NCI-H226 (cell line): ENCODE results near the gene ELFN1.
A peak's percentile ranks its signal among the peaks of the same experiment; 100 is the strongest.

Experiments used
- DNase-seq: peaks from one replicate; pipeline ENCODE4 v3.0.0-alpha.2; 2015

Gene ELFN1

DNA sequence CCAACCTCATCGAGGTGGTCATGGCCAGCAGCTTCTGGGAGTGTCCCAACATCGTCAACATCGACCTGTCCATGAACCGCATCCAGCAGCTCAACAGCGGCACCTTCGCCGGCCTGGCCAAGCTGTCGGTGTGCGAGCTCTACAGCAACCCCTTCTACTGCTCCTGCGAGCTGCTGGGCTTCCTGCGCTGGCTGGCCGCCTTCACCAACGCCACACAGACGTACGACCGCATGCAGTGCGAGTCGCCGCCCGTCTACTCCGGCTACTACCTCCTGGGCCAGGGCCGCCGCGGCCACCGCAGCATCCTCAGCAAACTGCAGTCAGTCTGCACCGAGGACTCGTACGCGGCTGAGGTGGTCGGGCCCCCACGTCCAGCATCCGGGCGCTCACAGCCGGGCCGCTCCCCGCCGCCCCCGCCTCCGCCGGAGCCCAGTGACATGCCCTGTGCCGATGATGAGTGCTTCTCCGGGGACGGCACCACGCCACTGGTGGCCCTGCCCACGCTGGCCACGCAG, 75.0 kb downstream of the ELFN1 start:
- DNase-seq: no peak

DNA sequence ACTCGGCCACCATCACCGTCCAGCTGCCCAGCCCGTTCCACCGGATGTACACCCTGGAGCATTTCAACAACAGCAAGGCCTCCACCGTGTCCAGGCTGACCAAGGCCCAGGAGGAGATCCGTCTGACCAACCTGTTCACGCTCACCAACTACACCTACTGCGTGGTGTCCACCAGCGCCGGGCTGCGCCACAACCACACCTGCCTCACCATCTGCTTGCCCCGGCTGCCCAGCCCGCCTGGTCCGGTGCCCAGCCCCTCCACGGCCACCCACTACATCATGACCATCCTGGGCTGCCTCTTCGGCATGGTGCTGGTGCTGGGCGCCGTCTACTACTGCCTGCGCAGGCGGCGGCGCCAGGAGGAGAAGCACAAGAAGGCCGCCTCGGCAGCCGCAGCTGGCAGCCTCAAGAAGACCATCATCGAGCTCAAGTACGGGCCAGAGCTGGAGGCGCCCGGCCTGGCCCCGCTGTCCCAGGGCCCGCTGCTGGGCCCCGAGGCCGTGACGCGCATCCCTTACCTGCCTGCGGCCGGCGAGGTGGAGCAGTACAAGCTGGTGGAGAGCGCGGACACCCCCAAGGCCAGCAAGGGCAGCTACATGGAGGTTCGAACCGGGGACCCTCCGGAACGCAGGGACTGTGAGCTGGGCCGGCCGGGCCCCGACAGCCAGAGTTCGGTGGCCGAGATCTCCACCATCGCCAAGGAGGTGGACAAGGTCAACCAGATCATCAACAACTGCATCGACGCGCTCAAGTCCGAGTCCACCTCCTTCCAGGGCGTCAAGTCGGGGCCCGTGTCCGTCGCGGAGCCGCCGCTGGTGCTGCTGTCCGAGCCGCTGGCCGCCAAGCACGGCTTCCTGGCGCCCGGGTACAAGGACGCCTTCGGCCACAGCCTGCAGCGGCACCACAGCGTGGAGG, 75.8 kb downstream of the ELFN1 start:
- no peak for DNase-seq

DNA sequence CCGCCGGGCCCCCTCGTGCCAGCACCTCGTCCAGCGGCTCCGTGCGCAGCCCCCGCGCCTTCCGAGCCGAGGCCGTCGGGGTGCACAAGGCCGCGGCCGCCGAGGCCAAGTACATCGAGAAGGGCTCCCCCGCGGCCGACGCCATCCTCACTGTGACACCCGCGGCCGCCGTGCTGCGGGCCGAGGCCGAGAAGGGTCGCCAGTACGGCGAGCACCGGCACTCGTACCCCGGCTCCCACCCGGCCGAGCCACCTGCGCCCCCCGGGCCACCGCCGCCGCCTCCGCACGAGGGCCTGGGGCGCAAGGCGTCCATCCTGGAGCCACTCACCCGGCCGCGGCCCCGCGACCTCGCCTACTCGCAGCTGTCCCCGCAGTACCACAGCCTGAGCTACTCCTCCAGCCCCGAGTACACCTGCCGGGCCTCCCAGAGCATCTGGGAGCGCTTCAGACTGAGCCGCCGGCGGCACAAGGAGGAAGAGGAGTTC, 76.5 kb downstream of the ELFN1 start:
- no peak for DNase-seq

DNA sequence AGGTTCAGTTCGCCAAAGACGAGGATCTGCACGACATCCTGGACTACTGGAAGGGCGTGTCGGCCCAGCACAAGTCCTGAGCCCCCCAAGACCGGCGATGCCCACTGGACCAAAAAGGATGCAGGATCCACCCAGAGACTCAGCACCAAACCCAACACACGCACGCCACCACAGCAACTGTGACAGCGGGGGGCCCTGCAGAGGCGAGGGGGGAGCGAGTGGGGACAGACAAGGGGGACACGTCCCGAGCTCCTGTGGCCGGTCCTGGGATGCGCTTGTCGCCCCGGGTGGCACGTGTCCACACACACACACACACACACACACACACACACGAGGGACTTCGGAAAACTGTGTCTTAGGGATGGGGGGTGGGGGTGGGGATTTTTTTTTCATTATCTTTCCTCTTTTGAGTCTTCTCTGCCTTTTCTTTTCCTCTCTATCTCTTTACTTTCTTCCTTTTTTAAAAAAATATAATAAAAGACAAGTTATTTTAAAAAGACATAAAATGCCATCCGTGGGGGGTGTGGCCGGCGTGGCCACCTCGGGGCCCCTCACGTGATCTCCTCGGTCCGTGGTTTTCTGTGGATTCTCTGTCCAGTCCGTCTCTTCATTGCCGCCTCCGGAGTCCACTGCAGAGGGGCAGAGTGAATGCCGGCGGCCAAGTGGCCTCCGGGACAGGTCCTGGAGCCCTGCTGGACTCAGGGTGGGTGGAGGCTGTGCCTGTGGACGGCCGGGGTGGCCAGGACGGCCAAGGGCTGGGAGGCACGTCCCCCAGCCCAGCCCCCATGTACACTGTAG, 77.1 kb downstream of the ELFN1 start:
- no peak for DNase-seq

DNA sequence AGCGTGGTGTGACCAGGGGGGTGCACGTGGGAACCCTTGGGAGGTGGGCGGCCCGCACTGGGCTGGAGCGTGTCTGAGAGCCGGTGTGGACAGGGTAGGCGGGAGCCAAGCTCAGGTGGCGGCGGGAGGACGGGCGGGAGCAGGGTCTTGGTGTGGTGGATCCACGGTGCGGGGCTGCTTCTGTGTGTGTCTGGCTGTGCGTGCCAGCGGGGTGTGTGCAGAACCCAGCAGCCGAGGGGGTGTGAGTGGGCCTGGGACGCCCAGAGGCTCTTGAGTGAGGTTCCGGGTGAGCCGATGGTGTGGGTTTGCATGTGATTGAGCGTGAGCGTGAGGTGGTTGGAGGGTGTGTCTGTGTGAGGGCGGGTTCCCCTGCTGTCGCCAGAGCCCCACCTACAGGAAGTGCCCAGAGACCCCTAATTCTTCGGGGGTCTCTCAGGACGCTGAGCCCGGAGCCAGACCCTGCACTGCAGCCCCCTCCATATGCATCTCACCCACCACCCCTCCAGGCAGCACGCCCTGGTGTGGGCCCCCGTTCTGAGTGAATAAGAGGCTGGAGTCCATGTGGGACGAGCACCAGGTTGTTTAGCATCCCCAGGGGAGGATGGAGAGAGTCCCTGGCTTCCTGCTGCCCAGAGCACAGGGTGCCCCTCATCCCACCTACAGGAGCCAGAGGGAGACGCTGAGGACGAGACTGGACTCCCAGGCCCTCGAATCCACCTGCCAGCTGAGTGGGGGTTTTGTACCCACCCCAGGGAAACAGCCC, 78.2 kb downstream of the ELFN1 start:
- no peak for DNase-seq

DNA sequence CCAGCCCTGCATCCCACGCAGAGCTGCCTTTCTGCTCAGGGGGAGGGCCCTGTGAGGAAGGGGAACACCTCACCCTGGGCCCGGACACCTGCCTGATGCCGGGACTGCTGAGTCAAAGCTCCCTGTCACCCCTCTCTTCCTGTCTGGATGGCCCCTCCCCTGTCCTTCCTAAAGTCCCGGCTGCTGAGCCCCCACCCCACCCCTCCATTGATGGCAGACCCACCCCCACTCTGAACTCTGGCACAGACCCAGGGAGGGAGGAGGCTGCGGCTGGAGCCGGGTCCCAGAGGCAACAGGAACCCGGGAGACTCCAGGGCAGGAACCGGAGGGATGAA, 78.7 kb downstream of the ELFN1 start:
- no peak for DNase-seq

DNA sequence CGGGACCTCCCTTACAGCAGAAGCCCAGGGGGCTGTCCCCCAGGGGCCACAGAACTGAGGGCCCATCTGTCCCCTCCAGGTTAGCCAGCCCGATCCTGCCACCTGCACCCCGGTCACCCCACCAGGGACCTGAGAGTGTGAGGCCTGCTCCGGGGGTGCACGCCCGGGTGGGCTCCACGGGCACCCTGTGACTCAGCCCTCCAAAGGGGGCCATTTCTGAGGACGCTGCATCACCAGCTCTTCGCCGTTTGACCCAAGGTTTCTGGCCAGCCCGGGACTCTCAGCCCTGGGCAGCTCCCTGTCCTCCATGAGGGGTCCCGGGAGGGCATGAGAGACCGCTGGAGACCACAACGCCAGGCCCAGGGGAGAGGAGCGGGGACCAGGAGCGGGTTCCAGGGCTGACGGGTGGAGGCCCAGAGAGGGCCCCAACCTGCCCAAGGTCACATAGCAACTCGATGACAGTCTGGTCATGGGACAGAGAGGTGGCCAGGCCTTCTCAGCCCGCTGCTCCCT, 79.3 kb downstream of the ELFN1 start:
- no peak for DNase-seq

DNA sequence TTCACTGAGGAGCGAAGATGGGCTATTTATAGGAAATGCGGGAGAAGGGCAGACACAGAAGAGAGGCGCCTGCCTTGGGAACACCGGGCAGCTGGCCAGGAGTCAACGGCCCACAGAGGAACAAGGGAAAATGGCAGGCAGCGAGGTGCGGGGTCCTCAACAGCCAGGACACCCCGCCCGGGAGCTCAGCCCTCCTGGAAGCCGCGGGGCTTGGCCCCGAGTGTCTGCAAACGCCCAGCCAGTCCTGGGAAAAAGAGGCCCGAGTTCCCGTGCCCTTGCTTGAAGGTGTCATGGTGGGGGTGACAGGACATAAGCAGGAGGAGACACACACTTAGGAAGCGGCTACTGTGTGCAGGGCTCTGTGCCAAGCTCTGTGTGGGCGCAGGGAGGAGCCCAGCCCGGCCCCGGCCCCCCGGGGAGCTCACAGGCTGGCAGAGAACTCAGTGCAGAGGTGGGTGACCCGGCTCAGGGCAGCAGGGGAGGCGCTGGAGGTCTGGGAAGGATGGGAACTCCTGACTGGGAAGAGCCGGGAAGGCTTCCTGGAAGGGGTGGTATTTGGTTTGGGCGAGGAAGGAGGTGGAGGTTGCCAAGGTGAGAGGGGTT, 79.9 kb downstream of the ELFN1 start:
- no peak for DNase-seq

DNA sequence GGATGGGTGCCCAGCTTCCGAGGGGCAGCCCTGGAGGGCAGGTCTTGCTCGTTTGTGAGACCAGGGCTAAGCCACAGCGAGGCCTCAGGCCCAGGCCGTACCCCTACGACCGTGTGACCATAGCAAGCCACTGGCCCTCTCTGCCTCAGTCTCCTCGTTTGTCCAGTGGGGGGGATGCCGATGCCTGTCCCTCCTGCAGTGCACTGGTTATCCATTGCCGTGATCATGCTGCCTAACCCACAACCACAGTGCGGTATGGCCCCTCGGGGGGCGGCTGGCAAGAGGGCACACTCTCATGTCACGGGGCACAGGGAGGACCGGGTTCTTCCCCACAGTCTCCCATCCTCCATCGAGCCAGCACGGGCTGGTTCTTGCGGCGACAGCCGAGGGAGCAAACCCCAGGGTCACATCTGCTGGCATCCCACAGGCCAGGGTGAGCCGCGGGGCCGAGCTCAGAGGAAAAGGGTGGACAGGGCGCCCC, 80.5 kb downstream of the ELFN1 start:
- no peak for DNase-seq

DNA sequence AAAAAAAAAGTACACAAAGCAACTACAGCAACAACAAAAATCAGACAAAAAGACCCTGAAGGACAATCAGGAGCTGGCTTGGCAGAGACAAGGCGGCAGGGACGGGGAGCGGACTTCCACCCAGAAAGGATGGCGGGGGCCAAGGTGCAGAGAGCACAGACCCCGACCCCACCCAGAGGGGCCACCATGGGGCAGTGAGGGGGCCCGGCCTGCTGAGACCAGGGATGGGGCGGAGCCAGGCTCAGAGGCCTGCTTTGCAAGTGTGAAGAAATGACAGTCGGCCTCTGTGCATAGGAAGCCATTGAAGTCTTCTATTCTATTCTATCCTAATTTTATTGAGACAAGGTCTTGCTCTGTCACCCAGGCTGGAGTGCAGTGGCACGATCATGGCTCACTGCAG, 82.0 kb downstream of the ELFN1 start:
- DNase-seq: no peak

DNA sequence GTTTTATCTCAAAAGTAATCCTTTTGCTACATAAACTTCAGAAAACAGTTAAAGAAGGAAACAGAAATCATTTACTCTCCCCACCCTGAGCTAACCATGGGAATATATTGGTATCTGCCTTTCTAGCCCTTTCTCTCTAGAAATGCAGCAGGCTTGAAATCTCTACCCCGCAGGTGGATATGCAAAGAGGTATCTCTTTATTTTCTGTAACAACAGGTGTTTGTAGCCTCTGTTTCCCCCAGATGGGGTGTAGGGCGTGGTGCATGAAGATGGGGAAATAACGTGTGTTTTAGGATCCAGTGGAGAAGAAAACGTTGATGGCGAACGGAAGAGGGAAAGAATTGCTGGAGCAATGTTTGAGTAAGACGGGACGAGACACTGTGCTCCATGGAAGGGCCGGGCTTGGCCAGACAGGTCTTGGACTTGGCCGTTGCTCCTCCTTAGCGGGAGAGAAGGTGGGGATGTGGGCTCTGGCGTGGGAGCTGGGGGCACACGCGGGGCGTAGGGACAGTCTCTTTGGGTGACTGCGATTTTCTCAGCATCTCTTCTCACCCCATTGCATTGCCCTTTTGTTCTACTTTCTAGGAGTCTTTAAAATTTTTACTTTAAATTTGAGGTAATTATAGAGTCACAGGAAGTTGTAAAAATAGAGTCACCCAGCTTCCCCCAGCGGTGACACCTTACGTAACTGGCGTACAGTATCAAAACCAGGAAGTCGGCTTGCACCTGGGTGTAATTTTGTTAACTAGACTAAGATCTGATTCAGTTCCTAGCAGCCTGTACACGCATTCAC, 82.9 kb downstream of the ELFN1 start:
- DNase-seq: no peak

DNA sequence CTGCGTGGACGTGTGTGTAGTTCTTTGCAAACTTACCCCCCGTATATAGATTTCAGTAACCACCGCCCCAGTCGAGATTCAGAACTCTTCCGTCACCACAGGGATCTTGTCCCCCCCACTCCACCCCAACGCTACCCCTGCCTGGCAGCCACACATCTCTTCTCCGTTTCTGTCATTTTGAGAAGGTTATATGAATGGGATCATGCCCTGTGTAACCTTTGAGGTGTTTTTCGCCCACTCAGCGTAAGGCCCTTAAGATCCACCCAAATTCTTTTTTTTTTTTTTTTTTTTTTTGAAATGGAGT, 83.4 kb downstream of the ELFN1 start:
- DNase-seq: no peak

DNA sequence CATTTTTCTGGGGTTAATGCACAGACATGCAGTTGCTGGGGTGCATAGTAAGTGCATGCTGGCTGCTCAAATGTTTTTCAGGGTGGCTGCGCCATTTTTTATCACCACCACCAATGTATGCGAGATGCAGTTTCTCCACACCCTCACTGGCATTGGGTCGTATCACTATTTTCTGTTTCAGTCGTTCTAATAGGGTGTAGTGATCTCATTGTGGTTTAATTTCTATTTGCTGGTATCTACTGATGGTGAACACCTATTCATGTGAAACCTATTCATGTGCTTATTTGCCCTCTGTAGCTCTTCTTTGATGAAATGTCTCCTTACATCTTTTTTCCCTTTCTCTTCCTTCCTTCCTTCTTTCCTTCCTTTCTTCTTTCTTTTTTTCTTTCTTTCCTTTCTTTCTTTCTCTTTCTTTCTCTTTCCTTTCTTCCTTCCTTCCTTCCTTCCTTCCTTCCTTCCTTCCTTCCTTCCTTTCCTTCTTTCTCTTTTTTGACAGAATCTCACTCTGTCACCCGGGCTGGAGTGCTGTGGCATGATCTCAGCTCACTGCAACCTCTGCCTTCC, 84.3 kb downstream of the ELFN1 start:
- DNase-seq: no peak

DNA sequence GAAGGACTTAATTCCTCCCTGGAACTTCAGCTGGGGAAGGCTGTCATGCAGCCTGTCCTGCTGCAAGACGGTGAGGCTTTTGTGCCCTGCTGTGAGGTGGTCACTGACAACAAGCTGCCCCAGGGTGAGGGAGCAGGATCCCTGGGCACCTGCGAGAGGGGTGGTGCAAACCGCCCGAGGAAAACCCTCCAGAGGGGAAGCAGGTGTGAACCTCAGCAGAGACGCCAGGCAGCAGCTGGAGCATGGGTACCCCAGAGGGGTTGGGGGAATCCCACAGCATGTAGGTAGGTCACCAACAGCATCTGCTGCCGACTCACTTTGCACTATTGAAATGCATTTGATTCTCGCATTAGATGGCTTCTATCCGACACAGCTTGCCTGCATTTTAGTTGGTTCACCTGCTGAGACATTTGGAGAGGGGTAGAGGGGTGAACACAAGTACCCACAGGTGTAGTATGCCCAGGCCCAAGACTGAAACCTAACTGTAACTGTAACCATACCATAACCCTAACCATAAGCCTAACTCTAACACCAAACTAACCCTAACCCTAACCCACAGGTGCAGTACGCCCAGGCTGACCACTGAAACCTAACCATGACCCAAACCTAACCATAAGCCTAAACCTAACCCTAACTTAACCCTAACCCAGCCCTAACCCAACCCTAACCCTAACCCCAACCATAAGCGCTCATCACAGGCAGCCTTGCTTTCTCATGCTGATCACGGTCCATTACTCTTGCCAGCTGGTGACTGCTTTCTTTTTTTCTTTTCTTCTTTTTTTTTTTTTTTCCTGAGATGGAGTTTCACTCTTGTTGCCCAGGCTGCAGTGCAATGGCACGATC, 85.9 kb downstream of the ELFN1 start:
- DNase-seq: no peak

DNA sequence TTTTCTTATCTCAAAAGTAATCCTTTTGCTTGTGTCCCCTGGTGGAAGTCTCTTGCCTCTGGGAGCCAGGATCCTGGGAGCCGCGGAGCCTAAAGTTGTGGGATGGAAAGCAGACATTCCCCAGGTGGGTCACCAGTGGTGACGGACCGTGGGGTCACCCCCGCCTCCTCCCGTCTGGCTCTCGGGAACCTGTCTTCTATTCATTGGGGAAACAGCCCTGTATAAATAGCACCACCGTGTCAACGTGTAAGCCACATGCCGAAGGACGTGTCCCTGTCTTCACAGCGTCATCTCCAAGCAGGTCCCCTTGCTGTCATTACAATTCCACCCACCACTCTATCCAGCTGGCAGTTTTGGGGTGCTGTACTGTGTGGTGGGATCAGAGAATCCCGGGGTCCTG, 87.5 kb downstream of the ELFN1 start:
- DNase-seq: no peak

DNA sequence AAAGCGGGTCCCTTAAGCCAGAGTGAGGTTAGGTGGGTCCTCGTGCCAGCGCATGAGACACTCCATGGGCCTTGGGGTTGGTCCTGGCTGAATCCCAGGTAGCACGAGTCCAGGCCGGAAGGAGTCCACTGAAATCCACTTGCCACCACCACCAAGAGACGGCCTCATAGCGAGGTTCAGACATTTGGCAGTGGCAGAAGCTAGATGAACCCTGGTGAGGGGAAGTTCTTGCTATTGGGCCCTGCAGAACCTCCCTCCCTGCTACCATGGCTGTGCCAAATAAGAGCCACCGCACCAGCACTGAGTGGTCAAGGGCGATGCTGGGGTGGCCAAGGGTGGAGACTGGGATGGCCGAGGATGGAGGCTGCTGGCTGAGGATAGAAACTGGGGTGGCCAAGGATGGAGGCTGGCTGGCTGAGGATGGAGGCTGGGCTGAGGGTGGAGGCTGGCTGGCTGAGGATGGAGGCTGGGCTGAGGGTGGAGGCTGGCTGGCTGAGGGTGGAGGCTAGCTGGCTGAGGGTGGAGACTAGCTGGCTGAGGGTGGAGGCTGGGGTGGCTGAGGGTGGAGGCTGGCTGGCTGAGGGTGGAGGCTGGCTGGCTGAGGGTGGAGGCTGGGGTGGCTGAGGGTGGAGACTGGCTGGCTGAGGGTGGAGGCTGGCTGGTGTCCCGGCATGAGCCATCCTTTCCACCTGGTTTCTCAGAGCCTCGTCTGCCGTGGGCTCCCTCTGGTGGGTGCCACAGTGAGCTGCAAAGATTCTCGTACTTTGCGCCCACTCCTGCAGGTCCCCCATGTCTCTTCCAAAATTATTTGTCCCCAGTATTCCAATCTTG, 88.2 kb downstream of the ELFN1 start:
- DNase-seq: peak; percentile 72

DNA sequence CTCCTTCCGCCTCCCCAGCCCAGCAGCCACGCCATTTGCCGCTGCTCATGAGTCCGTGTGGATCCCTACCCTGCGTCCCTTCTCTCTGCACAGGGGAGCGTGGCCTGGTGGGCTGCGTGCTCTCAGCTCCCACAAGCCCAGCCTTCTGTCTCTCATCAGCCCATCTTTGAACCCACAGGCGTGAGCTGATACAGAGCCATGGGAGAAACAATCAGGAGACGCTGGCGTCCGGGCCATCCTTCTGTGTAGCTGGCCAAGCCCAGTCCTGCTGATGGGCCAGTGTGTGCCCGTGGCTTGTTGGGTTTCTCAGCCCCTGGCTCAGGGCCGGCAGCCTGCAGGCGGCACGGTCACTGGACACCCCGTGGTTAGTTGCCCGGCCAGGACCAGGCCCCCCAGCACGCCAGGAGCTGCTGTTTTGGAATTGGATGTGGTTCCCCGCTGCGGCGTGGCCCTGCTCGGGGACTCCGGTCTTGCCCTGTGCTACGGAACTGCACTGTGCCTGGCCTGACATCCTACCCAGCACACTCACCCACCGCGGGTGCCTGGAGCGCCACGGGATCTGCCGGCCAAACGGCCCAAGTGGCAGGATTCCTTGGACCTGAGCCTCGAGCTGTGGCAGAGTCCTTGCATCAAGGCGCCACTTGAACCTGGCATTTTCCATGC, 88.9 kb downstream of the ELFN1 start:
- DNase-seq: no peak

DNA sequence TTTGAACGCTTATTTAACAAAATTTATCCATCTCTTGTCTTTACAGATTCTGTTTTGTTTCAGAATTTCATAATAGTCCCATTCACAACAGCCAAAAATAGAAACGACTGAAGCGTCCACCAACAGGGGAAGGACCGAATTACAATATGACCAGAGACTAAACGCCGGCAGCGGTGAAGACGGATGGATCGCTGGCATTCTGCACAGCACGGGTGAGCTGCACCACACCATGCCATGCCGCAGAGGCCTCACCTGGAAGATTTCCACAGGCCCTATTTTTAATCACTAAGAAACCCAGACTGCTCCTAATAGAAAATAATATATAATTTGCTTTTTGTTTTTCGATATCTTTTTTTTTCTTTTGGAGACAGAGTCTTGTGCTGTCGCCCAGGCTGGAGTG, 91.0 kb downstream of the ELFN1 start:
- no peak for DNase-seq

DNA sequence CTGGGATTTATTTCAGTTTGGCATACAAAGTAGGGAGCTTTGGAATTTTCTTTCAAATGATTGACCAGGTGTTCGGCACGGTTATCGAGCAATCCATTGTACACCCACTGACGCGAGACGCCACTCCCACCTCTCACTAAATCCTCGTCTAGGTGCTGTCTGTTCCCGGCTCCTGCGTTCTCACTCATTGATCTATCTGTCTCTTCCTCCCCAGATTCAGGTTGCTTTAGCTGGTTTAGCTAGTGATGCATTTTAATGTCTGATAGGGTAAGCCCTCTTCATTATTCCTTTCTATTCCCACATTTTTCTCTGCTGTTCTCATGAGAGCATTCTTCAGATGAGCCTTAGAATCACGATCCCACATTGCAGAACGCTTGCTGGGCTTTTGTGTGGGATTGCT, 91.7 kb downstream of the ELFN1 start:
- DNase-seq: no peak
